ENCODE results near the gene RAB25. TPM values are rescaled to one million over a fixed set of nuclear protein-coding genes. Genes with fewer than 3 reads are reported as not detected.
A peak's percentile ranks its signal among the peaks of the same experiment; 100 is the strongest.

Gene RAB25
- total RNA-seq, 1 experiment from 2014 or later = not detected

GRCh38 chr1:156076609-156077429 lies 15.9 kb downstream of the RAB25 start:
- Histone ChIP-seq H3K9ac (ENCODE audit: low read length) (peak overlapping the region; percentile 78), H2AFZ (ENCODE audit: low read length) (peak overlapping the region; percentile 74), H3K4me2 (ENCODE audit: low read depth, low read length, poor library complexity, severe bottlenecking) (peak overlapping the region; percentile 93), H3K4me3 (ENCODE audit: low read length) (peak overlapping the region; percentile 79), H3K4me1 (ENCODE audit: low read length) (peaks cover 24% of the 10 kb centered on the region), H3K79me2 (ENCODE audit: low read length) (no peaks in the 10 kb centered on the region), H3K9me2 (replicated peaks; ENCODE audit: insufficient read depth, low read length) (no peaks in the 10 kb centered on the region), H3K9me3 (ENCODE audit: low read length) (no peaks in the 10 kb centered on the region), H3K36me3 (ENCODE audit: insufficient read depth, low read length) (no peaks in the 10 kb centered on the region), H3K27ac (ENCODE audit: low read length) (no peak overlapping the region), H3K27me3 (ENCODE audit: low read length) (no peaks in the 10 kb centered on the region), H4K20me1 (ENCODE audit: insufficient read depth, low read depth, low read length) (no peaks in the 10 kb centered on the region)
- DNase-seq = peak; percentile 93

GRCh38 chr1:156077430-156077760 lies 16.4 kb downstream of the RAB25 start:
- no peak overlapping the region for H3K27ac ChIP-seq (ENCODE audit: low read length)

GRCh38 chr1:156078728-156079127 lies 17.8 kb downstream of the RAB25 start:
- Histone ChIP-seq H4K20me1 (ENCODE audit: insufficient read depth, low read depth, low read length) (no peaks in the 10 kb centered on the region), H3K9ac (ENCODE audit: low read length) (no peak overlapping the region), H3K27me3 (ENCODE audit: low read length) (no peaks in the 10 kb centered on the region), H3K79me2 (ENCODE audit: low read length) (no peaks in the 10 kb centered on the region), H3K27ac (ENCODE audit: low read length) (no peak overlapping the region), H3K4me3 (ENCODE audit: low read length) (no peak overlapping the region), H3K4me2 (ENCODE audit: low read depth, low read length, poor library complexity, severe bottlenecking) (no peak overlapping the region), H2AFZ (ENCODE audit: low read length) (no peak overlapping the region), H3K4me1 (ENCODE audit: low read length) (peaks cover 37% of the 10 kb centered on the region), H3K36me3 (ENCODE audit: insufficient read depth, low read length) (no peaks in the 10 kb centered on the region), H3K9me3 (ENCODE audit: low read length) (no peaks in the 10 kb centered on the region), H3K9me2 (replicated peaks; ENCODE audit: insufficient read depth, low read length) (no peaks in the 10 kb centered on the region)
- DNase-seq = no peak

More at GRCh38 chr1:156077430-156077760, 16.4 kb downstream of the RAB25 start:
- no peak overlapping the region for H2AFZ ChIP-seq (ENCODE audit: low read length)
- no peaks in the 10 kb centered on the region for H3K9me2 ChIP-seq (replicated peaks; ENCODE audit: insufficient read depth, low read length)
- no peaks in the 10 kb centered on the region for H3K79me2 ChIP-seq (ENCODE audit: low read length)
- H3K9ac ChIP-seq (ENCODE audit: low read length) = no peak overlapping the region
- H3K9me3 ChIP-seq (ENCODE audit: low read length) = no peaks in the 10 kb centered on the region
- no peak for DNase-seq
- no peak overlapping the region for H3K4me2 ChIP-seq (ENCODE audit: low read depth, low read length, poor library complexity, severe bottlenecking)
- peaks cover 28% of the 10 kb centered on the region for H3K4me1 ChIP-seq (ENCODE audit: low read length)
- no peak overlapping the region for H3K4me3 ChIP-seq (ENCODE audit: low read length)
- no peaks in the 10 kb centered on the region for H4K20me1 ChIP-seq (ENCODE audit: insufficient read depth, low read depth, low read length)
- no peaks in the 10 kb centered on the region for H3K27me3 ChIP-seq (ENCODE audit: low read length)
- H3K36me3 ChIP-seq (ENCODE audit: insufficient read depth, low read length) = no peaks in the 10 kb centered on the region

- H3K4me3 ChIP-seq (ENCODE audit: low read length) = no peak overlapping the region
- no peaks in the 10 kb centered on the region for H4K20me1 ChIP-seq (ENCODE audit: insufficient read depth, low read depth, low read length)
- no peak overlapping the region for H3K4me2 ChIP-seq (ENCODE audit: low read depth, low read length, poor library complexity, severe bottlenecking)
- H3K79me2 ChIP-seq (ENCODE audit: low read length) = no peaks in the 10 kb centered on the region
- no peaks in the 10 kb centered on the region for H3K9me3 ChIP-seq (ENCODE audit: low read length)
- DNase-seq = no peak
- no peak overlapping the region for H3K9ac ChIP-seq (ENCODE audit: low read length)
- no peaks in the 10 kb centered on the region for H3K27me3 ChIP-seq (ENCODE audit: low read length)
- H3K4me1 ChIP-seq (ENCODE audit: low read length) = peaks cover 47% of the 10 kb centered on the region
- H2AFZ ChIP-seq (ENCODE audit: low read length) = no peak overlapping the region
- no peaks in the 10 kb centered on the region for H3K36me3 ChIP-seq (ENCODE audit: insufficient read depth, low read length)
- no peaks in the 10 kb centered on the region for H3K9me2 ChIP-seq (replicated peaks; ENCODE audit: insufficient read depth, low read length)
- no peak overlapping the region for H3K27ac ChIP-seq (ENCODE audit: low read length)
Measured at GRCh38 chr1:156079762-156080161, 18.8 kb downstream of the RAB25 start.

- no peak overlapping the region for H3K27ac ChIP-seq (ENCODE audit: low read length)
- no peak for DNase-seq
- no peak overlapping the region for H2AFZ ChIP-seq (ENCODE audit: low read length)
- H3K4me1 ChIP-seq (ENCODE audit: low read length) = peaks cover 49% of the 10 kb centered on the region
- H3K9me3 ChIP-seq (ENCODE audit: low read length) = no peaks in the 10 kb centered on the region
- H3K79me2 ChIP-seq (ENCODE audit: low read length) = no peaks in the 10 kb centered on the region
- no peaks in the 10 kb centered on the region for H3K27me3 ChIP-seq (ENCODE audit: low read length)
- no peaks in the 10 kb centered on the region for H3K9me2 ChIP-seq (replicated peaks; ENCODE audit: insufficient read depth, low read length)
- H3K9ac ChIP-seq (ENCODE audit: low read length) = no peak overlapping the region
- no peak overlapping the region for H3K4me3 ChIP-seq (ENCODE audit: low read length)
- H4K20me1 ChIP-seq (ENCODE audit: insufficient read depth, low read depth, low read length) = no peaks in the 10 kb centered on the region
- no peak overlapping the region for H3K4me2 ChIP-seq (ENCODE audit: low read depth, low read length, poor library complexity, severe bottlenecking)
- H3K36me3 ChIP-seq (ENCODE audit: insufficient read depth, low read length) = no peaks in the 10 kb centered on the region
Measured at GRCh38 chr1:156080241-156080862, 19.4 kb downstream of the RAB25 start.

- Histone ChIP-seq H4K20me1 (ENCODE audit: insufficient read depth, low read depth, low read length) (no peaks in the 10 kb centered on the region), H3K36me3 (ENCODE audit: insufficient read depth, low read length) (no peaks in the 10 kb centered on the region), H3K27ac (ENCODE audit: low read length) (no peak overlapping the region), H3K9me3 (ENCODE audit: low read length) (no peaks in the 10 kb centered on the region), H3K4me2 (ENCODE audit: low read depth, low read length, poor library complexity, severe bottlenecking) (peak overlapping the region; percentile 20), H3K9me2 (replicated peaks; ENCODE audit: insufficient read depth, low read length) (no peaks in the 10 kb centered on the region), H3K4me3 (ENCODE audit: low read length) (no peak overlapping the region), H3K79me2 (ENCODE audit: low read length) (no peaks in the 10 kb centered on the region), H3K4me1 (ENCODE audit: low read length) (peaks cover 44% of the 10 kb centered on the region), H3K9ac (ENCODE audit: low read length) (no peak overlapping the region), H2AFZ (ENCODE audit: low read length) (no peak overlapping the region), H3K27me3 (ENCODE audit: low read length) (no peaks in the 10 kb centered on the region)
- DNase-seq = no peak
Measured at GRCh38 chr1:156080863-156081179, 19.9 kb downstream of the RAB25 start.

GRCh38 chr1:156081180-156081916 lies 20.4 kb downstream of the RAB25 start:
- Histone ChIP-seq H3K79me2 (ENCODE audit: low read length) (no peaks in the 10 kb centered on the region), H3K9me3 (ENCODE audit: low read length) (no peaks in the 10 kb centered on the region), H3K4me3 (ENCODE audit: low read length) (peak overlapping the region; percentile 84; the same call in 1 of the 2 replicates), H3K27me3 (ENCODE audit: low read length) (no peaks in the 10 kb centered on the region), H2AFZ (ENCODE audit: low read length) (no peak overlapping the region), H3K9me2 (replicated peaks; ENCODE audit: insufficient read depth, low read length) (no peaks in the 10 kb centered on the region), H3K9ac (ENCODE audit: low read length) (peak overlapping the region; percentile 75; the same call in 1 of the 2 replicates), H3K4me1 (ENCODE audit: low read length) (peaks cover 39% of the 10 kb centered on the region), H3K36me3 (ENCODE audit: insufficient read depth, low read length) (no peaks in the 10 kb centered on the region), H3K27ac (ENCODE audit: low read length) (no peak overlapping the region), H3K4me2 (ENCODE audit: low read depth, low read length, poor library complexity, severe bottlenecking) (peak overlapping the region; percentile 83), H4K20me1 (ENCODE audit: insufficient read depth, low read depth, low read length) (no peaks in the 10 kb centered on the region)
- DNase-seq = no peak

- Histone ChIP-seq H3K4me1 (ENCODE audit: low read length) (peaks cover 37% of the 10 kb centered on the region), H4K20me1 (ENCODE audit: insufficient read depth, low read depth, low read length) (no peaks in the 10 kb centered on the region), H3K9ac (ENCODE audit: low read length) (peak overlapping the region; percentile 75), H3K9me2 (replicated peaks; ENCODE audit: insufficient read depth, low read length) (no peaks in the 10 kb centered on the region), H3K36me3 (ENCODE audit: insufficient read depth, low read length) (no peaks in the 10 kb centered on the region), H2AFZ (ENCODE audit: low read length) (peak overlapping the region; percentile 99), H3K27ac (ENCODE audit: low read length) (no peak overlapping the region), H3K4me3 (ENCODE audit: low read length) (peak overlapping the region; percentile 84), H3K9me3 (ENCODE audit: low read length) (no peaks in the 10 kb centered on the region), H3K4me2 (ENCODE audit: low read depth, low read length, poor library complexity, severe bottlenecking) (peak overlapping the region; percentile 83), H3K27me3 (ENCODE audit: low read length) (no peaks in the 10 kb centered on the region), H3K79me2 (ENCODE audit: low read length) (no peaks in the 10 kb centered on the region)
- DNase-seq = no peak
Measured at GRCh38 chr1:156081917-156082308, 21.0 kb downstream of the RAB25 start.
